Measurements from ENCODE around the gene FGFBP2. TPM values are rescaled to one million over a fixed set of nuclear protein-coding genes. Genes with fewer than 3 reads are reported as not detected.

Gene FGFBP2
- polyA plus RNA-seq, 1 experiment = not detected

GRCh38 chr4:15986907-15987306 is 23.9 kb upstream of the FGFBP2 start:
- H3K27me3 ChIP-seq (ENCODE audit: control insufficient read depth, insufficient read depth, low read length) = peaks cover 7% of the 10 kb centered on the region; the same call in 1 of the 2 replicates
- POLR2A ChIA-PET = no interaction called here
- H3K36me3 ChIP-seq (ENCODE audit: control insufficient read depth, insufficient read depth, low read length) = no peaks in the 10 kb centered on the region
- CTCF ChIA-PET = interaction anchor here (1.1 to 2.7 kb wide), 3 partner anchors 8 to 24 kb away, joined by 3 to 14 read pairs (median 3); no protein-coding TSS in a partner anchor
- no peak for DNase-seq (ENCODE audit: low read depth)
- H3K4me3 ChIP-seq (ENCODE audit: low read depth, low read length) = no peak overlapping the region
- no peak for TF ChIP-seq CTCF (IDR thresholded peaks at IDR 0.05; ENCODE audit: insufficient read depth, low read depth, low read length)

- ChIA-PET POLR2A (no interaction called here), CTCF (interaction anchor here (1.2 kb wide), 1 partner anchor 17 kb away, joined by 6 read pairs; no protein-coding TSS in a partner anchor)
- no peak for DNase-seq (ENCODE audit: low read depth)
- H3K36me3 ChIP-seq (ENCODE audit: control insufficient read depth, insufficient read depth, low read length) = no peaks in the 10 kb centered on the region
- no peak overlapping the region for H3K4me3 ChIP-seq (ENCODE audit: low read depth, low read length)
- no peak for TF ChIP-seq CTCF (IDR thresholded peaks at IDR 0.05; ENCODE audit: insufficient read depth, low read depth, low read length)
- peaks cover 5% of the 10 kb centered on the region; the same call in 1 of the 2 replicates for H3K27me3 ChIP-seq (ENCODE audit: control insufficient read depth, insufficient read depth, low read length)
These were observed 20.6 kb upstream of the FGFBP2 start for GRCh38 chr4:15983610-15984009.

GRCh38 chr4:15982842-15983524 is 20.0 kb upstream of the FGFBP2 start:
- peaks cover 5% of the 10 kb centered on the region for H3K27me3 ChIP-seq (ENCODE audit: control insufficient read depth, insufficient read depth, low read length)
- no peak for TF ChIP-seq CTCF (IDR thresholded peaks at IDR 0.05; ENCODE audit: insufficient read depth, low read depth, low read length)
- no peak overlapping the region for H3K4me3 ChIP-seq (ENCODE audit: low read depth, low read length)
- no peak for DNase-seq (ENCODE audit: low read depth)
- POLR2A ChIA-PET = no interaction called here
- CTCF ChIA-PET = interaction anchor here (1.0 to 1.2 kb wide), 2 partner anchors 18 to 101 kb away, joined by 4 to 6 read pairs; no protein-coding TSS in a partner anchor
- no peaks in the 10 kb centered on the region for H3K36me3 ChIP-seq (ENCODE audit: control insufficient read depth, insufficient read depth, low read length)

GRCh38 chr4:15976456-15977447 is 13.8 kb upstream of the FGFBP2 start:
- POLR2A ChIA-PET = no interaction called here
- Histone ChIP-seq H3K4me3 (ENCODE audit: low read depth, low read length) (no peak overlapping the region), H3K27me3 (ENCODE audit: control insufficient read depth, insufficient read depth, low read length) (peaks cover 3% of the 10 kb centered on the region), H3K36me3 (ENCODE audit: control insufficient read depth, insufficient read depth, low read length) (no peaks in the 10 kb centered on the region)
- no peak for TF ChIP-seq CTCF (IDR thresholded peaks at IDR 0.05; ENCODE audit: insufficient read depth, low read depth, low read length)
- DNase-seq (ENCODE audit: low read depth) = no peak
- CTCF ChIA-PET = interaction anchor here (1.5 to 3.0 kb wide), 2 partner anchors 12 to 95 kb away, joined by 3 to 11 read pairs; no protein-coding TSS in a partner anchor
